Ovary (tissue), 9 donors: ENCODE results near the gene NHSL2. TPM values are rescaled to one million over a fixed set of nuclear protein-coding genes. Genes with fewer than 3 reads are reported as not detected.

Experiments used
- DNase-seq, 5 donors: peaks; one replicate each; pipeline ENCODE4 v3.0.0-alpha.2; 2019 to 2020
- H3K27ac ChIP-seq, 2 donors: fragments of 200-600 bp; one replicate each; pipeline versions ENCODE4 v1.5.1 to v1.8.0; 2019 to 2022
- H3K27me3 ChIP-seq: fragments of 200-600 bp; one replicate; pipeline ENCODE4 v1.8.0; 2022
- H3K36me3 ChIP-seq: fragments of 200-600 bp; sonication (generic); one replicate; pipeline ENCODE4 v1.5.1; 2019
- H3K4me1 ChIP-seq: one replicate; pipeline ENCODE4 v1.8.1; 2013; ENCODE audit warnings: mild to moderate bottlenecking, moderate library complexity; ENCODE audit not compliant: insufficient read depth
- H3K4me3 ChIP-seq: fragments of 200-600 bp; sonication (generic); one replicate; pipeline ENCODE4 v1.5.1; 2017
- H3K9me3 ChIP-seq, 2 donors: fragments of 200-600 bp in 1 of 2; sonication (generic) in 1 of 2; one replicate each; pipeline versions ENCODE4 v1.5.1 to v1.8.1; 2013 to 2019; ENCODE audit warnings: mild to moderate bottlenecking in 1 of 2, moderate library complexity in 1 of 2
- EP300 ChIP-seq: sonication (generic); formaldehyde crosslinking; IDR thresholded peaks from one replicate; pipeline ENCODE4 v1.6.1; 2017; ENCODE audit warnings: antibody characterized with exemption
- POLR2A ChIP-seq: fragments of 450-650 bp; IDR thresholded peaks from one replicate; pipeline ENCODE4 v1.6.1; 2017; ENCODE audit warnings: antibody characterized with exemption, mild to moderate bottlenecking, moderate library complexity
- WGBS, 3 donors: extraction: QIAGEN DNeasy Blood & Tissue Kit in 1 of 3; methylation state at CpG; one replicate each; pipeline versions ENCODE4 v1.1.5 to v1.1.7; 2013 to 2017; 5-methylcytosine and 5-hydroxymethylcytosine counted together
- intact Hi-C, 4 donors: fragments of 100-400 bp; cut with DNase I; formaldehyde crosslinking; loops; one replicate each; pipeline versions ENCODE4 v1.11.0 to v1.15.1; 2022 to 2023
- polyA plus RNA-seq, 2 donors: library from polyadenylated mRNA; stranded (reverse); fragments of 200-250 nt in 1 of 2; fragments of 350-450 nt in 1 of 2; fragmentation: Illumina TruSeq in 1 of 2; extraction: RNeasy Lipid Tissue Mini Kit (QIAGEN cat#74804) in 1 of 2; gene quantifications; one replicate each; pipeline ENCODE4 v1.2.3, GENCODE V29; 2013 to 2014
- total RNA-seq, 7 donors: library from RNA; depleted of rRNA in 2 of 7; stranded (reverse); fragments of >200 nt in 2 of 7; fragmentation: NEBNext Ultra II Directional in 3 of 7; extraction: Animal tissue kit (Norgen Biotek cat#: 25700) in 3 of 7; gene quantifications; one replicate each; pipeline versions ENCODE4 v1.1.0 to v1.2.4, GENCODE V29; 2016 to 2023
- TF ChIP-seq, protein P1 (sequence below), 3 donors: fragments of 450-650 bp in 2 of 3; fragments of 200-600 bp in 1 of 3; IDR thresholded peaks; one replicate each; pipeline versions ENCODE4 v1.5.1 to v1.8.0; 2016 to 2022; ENCODE audit warnings: antibody characterized with exemption in 3 of 3, mild to moderate bottlenecking in 1 of 3
- donor health status: DM: no; HTN: no; CAD: no; lungs with moderate emphysema.
- donor health status: DM: no; HTN: no; CAD: no.
- donor health status: Bipolar disorder and iron deficiency.
- donor health status: DM: yes; HTN: yes; CAD: no.
- donor health status: DM: no; HTN: no; CAD: no.
- donor health status: DM: yes; HTN: yes; CAD: no.

Gene NHSL2
- total and polyA plus RNA-seq, 9 donors, result 1.2 to 9.2 (median 4.4) TPM

DNA sequence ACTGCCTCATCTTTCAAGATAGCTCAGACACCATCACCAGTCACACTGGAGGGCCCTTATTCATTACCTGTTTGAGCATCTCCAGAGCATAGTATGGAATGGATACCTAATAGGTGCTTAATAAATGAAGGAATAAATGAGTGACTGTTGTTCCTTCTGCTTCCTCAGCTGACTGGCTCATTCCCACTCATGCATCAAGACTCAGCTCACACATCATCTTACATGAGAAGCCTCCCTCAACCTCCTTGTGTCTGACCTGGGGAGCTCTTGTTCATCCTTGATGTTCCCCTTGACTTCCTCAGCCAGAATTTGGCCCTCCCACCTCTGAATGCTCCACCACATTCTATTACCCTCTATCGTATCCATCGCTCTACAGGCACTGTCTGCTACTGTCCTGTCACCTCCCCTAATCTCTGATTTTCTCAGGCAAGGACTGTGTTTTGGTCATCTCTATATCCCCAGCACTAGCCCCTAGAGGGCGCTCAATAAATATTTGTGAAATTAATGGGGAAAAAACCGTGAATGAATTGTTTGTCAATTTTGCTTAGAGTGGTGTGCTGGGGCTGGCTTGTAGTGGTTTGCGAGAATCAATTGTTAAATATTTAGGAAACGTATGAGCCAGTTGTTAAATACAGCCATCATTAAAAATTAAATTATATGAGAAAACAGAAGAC lies 88.3 kb downstream of the NHSL2 start:
- 6 to 21% (median 17%) methylated on average over 6 of the region's 6 CpGs for WGBS, 3 donors
- no peak overlapping the region for H3K27ac ChIP-seq
- intact Hi-C loops, result loop anchor here in 1 of 4 donors (5.0 kb wide), 1 partner anchor 128 kb away; no protein-coding TSS in a partner anchor
- DNase-seq, result peak in 2 of 5 donors; percentile 44 to 54
- no peaks in the 10 kb centered on the region for H3K9me3 ChIP-seq
- no peak overlapping the region for H3K4me3 ChIP-seq
- H3K4me1 ChIP-seq, result no peaks in the 10 kb centered on the region
- no peaks in the 10 kb centered on the region for H3K36me3 ChIP-seq
- no peak for TF ChIP-seq POLR2A
- TF ChIP-seq, protein P1, sequence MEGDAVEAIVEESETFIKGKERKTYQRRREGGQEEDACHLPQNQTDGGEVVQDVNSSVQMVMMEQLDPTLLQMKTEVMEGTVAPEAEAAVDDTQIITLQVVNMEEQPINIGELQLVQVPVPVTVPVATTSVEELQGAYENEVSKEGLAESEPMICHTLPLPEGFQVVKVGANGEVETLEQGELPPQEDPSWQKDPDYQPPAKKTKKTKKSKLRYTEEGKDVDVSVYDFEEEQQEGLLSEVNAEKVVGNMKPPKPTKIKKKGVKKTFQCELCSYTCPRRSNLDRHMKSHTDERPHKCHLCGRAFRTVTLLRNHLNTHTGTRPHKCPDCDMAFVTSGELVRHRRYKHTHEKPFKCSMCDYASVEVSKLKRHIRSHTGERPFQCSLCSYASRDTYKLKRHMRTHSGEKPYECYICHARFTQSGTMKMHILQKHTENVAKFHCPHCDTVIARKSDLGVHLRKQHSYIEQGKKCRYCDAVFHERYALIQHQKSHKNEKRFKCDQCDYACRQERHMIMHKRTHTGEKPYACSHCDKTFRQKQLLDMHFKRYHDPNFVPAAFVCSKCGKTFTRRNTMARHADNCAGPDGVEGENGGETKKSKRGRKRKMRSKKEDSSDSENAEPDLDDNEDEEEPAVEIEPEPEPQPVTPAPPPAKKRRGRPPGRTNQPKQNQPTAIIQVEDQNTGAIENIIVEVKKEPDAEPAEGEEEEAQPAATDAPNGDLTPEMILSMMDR (IDR thresholded peaks at IDR 0.05), result peak; percentile 20 to 49 (median 42)
- no peaks in the 10 kb centered on the region for H3K27me3 ChIP-seq

DNA sequence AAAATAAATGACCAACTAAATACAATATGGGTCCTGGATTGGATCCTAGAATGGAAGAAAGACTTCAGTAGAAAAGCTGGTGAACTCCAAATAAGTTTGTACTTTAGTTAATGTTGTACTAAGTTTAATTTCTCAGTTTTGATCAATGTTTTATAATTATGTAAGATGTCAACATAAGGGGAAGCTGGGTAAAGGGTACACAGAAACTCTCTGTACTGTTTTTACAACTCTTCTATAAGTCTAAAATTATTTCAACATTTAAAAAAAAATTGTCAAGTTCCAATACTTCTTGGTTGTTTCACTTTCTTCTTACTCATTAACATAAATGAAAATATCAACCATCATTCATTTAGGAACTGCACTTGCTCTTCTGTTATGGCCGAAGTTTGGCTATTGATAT lies 88.9 kb downstream of the NHSL2 start:
- no peaks in the 10 kb centered on the region for H3K9me3 ChIP-seq
- WGBS, 3 donors, result 92 to 98% (median 94%) methylated on average over 1 of the region's 1 CpG
- DNase-seq, result no peak
- H3K27me3 ChIP-seq, result no peaks in the 10 kb centered on the region
- no peaks in the 10 kb centered on the region for H3K4me1 ChIP-seq
- no peak overlapping the region for H3K27ac ChIP-seq
- H3K36me3 ChIP-seq, result no peaks in the 10 kb centered on the region
- TF ChIP-seq, protein P1 (IDR thresholded peaks at IDR 0.05), result no peak
- no peak for TF ChIP-seq POLR2A
- TF ChIP-seq EP300, result no peak
- H3K4me3 ChIP-seq, result no peak overlapping the region
- intact Hi-C loops, result loop anchor here in 1 of 4 donors (5.0 kb wide), 1 partner anchor 128 kb away; no protein-coding TSS in a partner anchor

DNA sequence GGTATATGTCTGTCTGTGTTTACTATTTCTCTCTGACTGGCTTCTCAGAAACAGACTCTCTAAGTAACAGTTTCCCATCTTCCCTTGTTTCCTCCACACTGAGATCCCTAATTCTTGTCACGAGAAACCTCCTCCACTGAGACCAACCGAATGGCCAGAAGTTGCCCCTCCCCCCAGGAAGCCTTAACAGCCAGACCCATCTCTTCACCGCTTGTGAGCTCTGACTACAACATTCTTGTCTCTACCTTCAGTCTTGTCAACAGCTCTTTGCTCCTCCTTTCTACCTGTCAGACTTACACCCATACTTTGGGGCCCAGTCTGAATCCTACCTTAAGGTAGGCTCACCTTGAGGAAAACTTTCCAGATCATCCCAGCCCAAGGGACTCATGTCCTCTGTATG lies 90.8 kb downstream of the NHSL2 start:
- Histone ChIP-seq H3K4me1 (no peaks in the 10 kb centered on the region), H3K27me3 (no peaks in the 10 kb centered on the region), H3K9me3 (no peaks in the 10 kb centered on the region), H3K36me3 (no peaks in the 10 kb centered on the region), H3K27ac (no peak overlapping the region), H3K4me3 (no peak overlapping the region)
- intact Hi-C loops, result loop anchor here in 1 of 4 donors (5.0 kb wide), 1 partner anchor 126 kb away; no protein-coding TSS in a partner anchor
- TF ChIP-seq, protein P1 (IDR thresholded peaks at IDR 0.05), result no peak
- TF ChIP-seq POLR2A (no peak), EP300 (no peak)
- WGBS, 3 donors, result 56 to 65% (median 59%) methylated on average over 3 of the region's 3 CpGs
- no peak for DNase-seq

DNA sequence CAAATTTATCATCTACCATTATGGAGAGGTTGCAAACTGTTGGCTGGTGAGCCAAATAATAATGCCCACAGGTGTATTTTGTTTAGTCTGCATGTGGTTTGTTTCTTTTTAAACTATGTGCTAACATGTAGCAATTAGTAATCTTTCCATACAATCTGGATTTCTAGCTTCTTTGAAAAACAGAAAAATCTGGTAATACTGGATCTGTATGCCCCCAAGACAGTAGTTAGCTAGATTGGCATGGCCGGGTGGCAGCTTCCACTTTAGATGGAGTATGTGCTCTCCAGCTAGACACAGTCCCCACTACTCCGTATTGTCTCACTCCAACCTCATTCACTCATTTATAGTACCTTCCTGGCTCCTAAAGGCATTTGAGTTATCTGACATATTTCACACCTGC lies 91.3 kb downstream of the NHSL2 start:
- TF ChIP-seq POLR2A (no peak), EP300 (no peak)
- TF ChIP-seq, protein P1 (IDR thresholded peaks at IDR 0.05), result no peak
- DNase-seq, result no peak
- no peaks in the 10 kb centered on the region for H3K27me3 ChIP-seq
- no peaks in the 10 kb centered on the region for H3K9me3 ChIP-seq
- H3K27ac ChIP-seq, result no peak overlapping the region
- H3K4me1 ChIP-seq, result no peaks in the 10 kb centered on the region
- no peaks in the 10 kb centered on the region for H3K36me3 ChIP-seq
- H3K4me3 ChIP-seq, result no peak overlapping the region
- 79 to 91% (median 81%) methylated on average over 2 of the region's 2 CpGs for WGBS, 3 donors
- intact Hi-C loops, result loop anchor here in 1 of 4 donors (5.0 kb wide), 1 partner anchor 125 kb away; no protein-coding TSS in a partner anchor
